Activated CD4-positive, alpha-beta T cell treated with anti-CD3 and anti-CD28 coated beads for 24 hours (primary cell): ENCODE results near the gene AQP10.
"Not testable (repeated sequence)": the region's sequence is repeated elsewhere in the genome, so short reads cannot be mapped to it uniquely, and the experiment has no call there.

ENCODE experiments used
- DNase-seq, 2 donors: peaks; one replicate each; pipeline ENCODE4 v3.0.0-alpha.2; 2020; ENCODE audit warnings: low read depth in 2 of 2

Gene AQP10

GRCh38 chr1:154344977-154345837, 24.3 kb downstream of the AQP10 start:
- peak; percentile 63 to 64 for DNase-seq

DNA sequence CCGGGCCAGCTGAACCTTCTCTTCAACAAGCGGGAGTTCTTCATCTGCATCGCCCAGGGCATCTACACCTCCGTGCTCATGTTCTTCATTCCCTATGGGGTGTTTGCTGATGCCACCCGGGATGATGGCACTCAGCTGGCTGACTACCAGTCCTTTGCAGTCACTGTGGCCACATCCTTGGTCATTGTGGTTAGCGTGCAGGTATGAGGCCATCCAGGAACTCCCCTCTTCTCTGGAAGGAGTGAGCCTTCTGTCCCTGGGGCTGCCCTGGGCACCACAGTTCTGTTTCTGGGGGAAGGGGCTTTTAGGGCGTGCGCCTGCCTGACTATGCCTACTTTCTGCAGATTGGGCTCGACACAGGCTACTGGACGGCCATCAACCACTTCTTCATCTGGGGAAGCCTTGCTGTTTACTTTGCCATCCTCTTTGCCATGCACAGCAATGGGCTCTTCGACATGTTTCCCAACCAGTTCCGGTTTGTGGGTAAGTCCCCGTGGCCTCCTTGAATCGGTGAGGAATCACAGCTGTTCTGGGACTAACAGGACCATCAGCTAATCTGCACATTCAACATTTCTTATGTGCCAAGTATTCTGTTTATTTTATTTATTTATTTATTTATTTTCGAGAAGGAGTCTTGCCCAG, 25.5 kb downstream of the AQP10 start:
- DNase-seq: no peak

DNA sequence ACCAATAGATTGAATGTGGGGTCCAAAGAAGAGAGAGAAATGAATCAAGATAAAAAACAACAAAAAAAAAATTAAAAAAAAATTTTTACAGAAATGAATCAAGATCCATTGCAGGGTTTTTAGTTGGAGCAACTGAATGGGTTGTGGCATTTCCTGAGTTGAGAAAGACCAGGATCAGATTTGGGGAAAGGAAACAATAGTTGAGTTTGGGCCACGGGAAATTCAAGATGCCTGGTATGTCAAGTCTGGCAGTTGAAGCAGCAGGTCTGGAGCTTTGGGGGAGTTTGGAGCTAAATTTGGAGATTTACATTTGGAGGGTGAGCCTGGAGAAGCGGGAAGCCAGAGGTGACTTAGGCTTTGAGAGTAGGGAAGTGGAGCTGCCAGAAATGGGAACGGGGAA, 27.1 kb downstream of the AQP10 start:
- DNase-seq: no peak

DNA sequence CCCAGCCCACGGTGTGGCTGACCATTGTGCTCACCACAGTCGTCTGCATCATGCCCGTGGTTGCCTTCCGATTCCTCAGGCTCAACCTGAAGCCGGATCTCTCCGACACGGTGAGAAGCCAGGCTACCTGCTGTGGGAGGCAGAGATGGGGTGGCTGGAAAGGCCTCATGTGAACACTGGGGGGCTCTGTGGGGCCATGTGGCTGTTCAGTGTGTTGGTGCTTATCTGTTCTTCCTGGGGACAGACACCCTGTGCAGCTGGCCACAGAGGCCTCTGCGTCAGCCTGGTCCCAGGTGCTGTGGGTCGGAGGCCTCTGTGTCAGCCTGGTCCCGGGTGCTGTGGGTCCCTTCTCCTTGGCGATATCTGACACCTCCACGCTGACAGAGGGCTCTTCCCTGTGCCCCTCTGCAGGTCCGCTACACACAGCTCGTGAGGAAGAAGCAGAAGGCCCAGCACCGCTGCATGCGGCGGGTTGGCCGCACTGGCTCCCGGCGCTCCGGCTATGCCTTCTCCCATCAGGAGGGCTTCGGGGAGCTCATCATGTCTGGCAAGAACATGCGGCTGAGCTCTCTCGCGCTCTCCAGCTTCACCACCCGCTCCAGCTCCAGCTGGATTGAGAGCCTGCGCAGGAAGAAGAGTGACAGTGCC, 27.7 kb downstream of the AQP10 start:
- DNase-seq: no peak

- no peak for DNase-seq
These were observed 28.2 kb downstream of the AQP10 start for GRCh38 chr1:154349121-154349520.

DNA sequence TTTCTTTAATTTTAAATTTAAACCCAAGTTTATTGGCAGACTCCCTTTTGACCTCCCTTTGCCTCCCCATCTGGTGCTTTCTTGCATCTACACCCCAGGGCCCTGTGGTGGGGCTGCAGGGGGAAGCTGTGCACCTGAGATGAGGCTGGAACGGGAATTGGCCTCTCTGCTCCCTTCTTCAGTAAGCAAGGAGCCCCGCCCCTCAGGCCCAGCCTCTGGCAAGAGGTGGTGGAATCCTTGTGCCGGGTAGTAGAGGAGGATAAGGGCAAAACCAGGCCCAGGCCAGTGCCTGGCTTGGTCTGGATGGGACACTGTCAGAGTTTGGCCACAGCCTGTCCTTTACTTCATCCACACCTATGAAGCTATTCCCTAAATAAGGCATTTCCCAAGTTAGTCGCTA, 29.5 kb downstream of the AQP10 start:
- no peak for DNase-seq

- DNase-seq: no peak
These were observed 30.6 kb downstream of the AQP10 start for GRCh38 chr1:154351363-154352068.

DNA sequence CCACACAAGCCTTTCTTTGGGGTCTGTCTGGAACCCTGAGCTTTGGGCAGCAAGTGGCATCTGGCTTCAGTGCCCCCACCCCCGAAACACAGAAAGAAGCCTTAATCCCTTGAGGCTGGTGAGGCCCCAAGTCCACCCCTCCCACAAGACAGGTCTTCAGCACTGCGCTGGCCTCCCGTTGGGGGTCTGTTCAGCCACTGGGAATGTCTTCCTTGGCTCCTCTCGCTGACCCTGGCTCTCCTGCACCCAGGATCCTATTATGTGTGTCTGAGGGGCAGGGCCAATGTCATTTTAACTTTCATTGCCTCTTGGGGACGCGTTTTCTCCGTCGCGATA, 31.3 kb downstream of the AQP10 start:
- no peak for DNase-seq

DNA sequence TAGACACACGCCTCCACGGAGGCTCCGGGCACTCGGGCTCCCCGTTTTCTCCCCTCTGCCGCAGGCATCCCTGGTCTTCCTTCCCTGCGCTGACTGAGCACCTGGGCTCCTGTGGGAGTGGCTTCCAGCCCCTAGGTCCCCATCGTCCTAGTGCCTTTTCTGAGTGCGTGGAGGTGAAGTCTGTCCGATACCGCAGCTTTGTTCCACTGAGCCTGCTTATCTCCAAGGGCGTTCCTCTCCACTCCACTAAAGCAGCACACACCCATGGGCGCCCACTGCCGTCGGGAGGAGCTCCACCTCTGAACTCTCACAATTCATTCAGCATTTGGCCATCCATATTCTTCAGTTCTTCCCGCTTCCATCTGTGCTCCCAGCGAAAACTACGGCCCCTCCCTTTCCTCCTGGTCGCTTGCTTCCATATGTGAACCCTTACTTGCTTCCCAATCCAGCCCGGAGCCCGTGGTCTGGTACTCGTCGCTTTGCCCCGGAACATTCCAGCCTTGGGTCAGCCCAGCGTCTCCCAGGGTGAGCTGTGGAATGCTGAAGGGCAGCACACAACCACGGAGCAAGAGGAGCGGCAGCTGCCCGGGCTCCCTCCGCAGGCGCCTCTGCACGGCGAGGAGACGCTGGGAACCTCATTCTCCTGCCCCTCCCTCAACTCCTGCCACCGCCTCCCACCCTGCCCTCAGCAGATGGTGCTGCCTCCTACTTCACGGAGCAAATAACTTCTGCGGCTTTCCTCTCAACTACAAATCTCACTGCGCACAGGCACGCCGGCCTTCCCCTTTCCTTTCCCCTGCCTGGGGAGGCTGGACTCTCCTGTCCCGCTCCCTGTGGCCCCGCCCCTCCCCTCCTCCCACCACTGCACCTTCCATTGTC, 31.9 kb downstream of the AQP10 start:
- DNase-seq: no peak

DNA sequence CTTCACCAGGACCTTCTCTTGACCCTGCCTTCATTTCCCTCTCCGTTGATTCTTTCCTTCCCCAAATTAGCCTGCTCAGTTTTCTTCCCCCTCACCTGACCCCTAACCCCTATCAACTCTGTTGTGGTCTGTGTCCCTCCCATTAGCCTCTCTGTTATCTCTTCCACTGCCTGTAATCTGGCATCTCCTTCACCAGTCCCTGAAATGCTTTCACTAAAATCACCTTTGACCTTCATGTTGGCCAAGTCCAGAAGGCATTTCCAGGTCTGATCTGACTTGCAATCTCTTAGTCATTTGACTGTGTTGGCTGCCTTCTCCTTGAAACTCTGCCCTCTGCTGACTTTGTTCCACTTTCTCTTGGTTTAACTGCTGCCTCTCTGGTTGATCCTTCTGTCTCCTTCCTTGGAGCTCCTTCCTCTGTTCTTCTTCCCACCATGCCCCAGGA, 32.6 kb downstream of the AQP10 start:
- no peak for DNase-seq

DNA sequence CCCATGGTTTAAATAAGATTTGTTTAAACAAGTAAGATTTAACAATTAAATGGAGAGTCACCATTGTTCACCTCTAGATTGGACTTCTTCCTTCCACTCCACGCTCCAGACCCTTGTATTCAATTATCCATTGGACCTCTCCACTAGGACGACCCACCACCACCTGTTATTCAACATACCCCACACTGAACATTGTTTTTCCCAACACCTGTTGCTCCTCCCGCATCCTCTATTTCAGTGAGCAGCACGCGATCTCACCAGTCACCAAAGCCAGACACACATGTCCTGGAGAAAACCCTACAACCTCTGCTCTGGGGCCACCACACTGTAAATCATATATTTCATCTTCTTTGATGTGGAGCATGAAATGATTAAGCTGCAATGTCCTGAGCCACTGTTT, 33.1 kb downstream of the AQP10 start:
- DNase-seq: no peak

DNA sequence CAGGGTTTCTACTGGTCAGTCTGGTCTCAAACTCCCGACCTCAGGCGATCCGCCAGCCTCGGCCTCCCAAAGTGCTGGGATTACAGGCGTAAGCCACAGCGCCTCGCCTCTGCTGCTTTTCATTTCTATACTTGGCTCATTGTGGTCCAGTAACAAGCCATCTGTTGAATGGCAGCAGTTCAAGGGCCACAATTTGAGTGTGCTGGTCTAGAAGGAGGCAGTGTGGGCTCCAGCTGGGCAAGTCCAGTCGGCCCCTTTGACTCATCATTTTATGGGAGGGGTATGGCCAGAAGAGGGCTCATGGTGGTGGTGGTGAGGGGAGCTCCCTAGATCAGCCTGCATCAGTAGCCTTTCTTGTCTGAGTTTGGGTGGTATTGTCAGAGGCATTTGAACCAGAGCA, 37.6 kb downstream of the AQP10 start:
- DNase-seq: no peak

DNA sequence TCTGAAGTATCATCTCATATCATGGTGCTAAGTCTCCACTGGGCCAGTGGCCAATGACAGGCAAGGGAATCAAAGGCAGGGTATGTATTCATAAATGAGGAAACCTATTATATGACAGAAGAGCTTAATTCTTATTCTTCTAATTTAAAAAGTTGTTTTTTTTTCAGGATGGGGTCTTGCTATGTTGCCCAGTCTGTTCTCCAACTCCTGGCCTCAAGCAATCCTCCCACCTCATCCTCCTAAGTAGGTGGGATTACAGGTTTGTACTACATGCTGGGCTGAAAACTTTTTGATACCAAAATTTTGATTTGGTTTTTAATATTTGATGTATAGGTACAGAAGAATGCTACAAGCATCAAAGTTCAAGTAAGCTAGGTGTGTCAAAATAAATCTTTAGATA, 39.4 kb downstream of the AQP10 start:
- no peak for DNase-seq

- DNase-seq: not testable (repeated sequence)
These were observed 40.0 kb downstream of the AQP10 start for GRCh38 chr1:154360881-154361280.

- no peak for DNase-seq
These were observed 40.5 kb downstream of the AQP10 start for GRCh38 chr1:154361357-154361756.

DNA sequence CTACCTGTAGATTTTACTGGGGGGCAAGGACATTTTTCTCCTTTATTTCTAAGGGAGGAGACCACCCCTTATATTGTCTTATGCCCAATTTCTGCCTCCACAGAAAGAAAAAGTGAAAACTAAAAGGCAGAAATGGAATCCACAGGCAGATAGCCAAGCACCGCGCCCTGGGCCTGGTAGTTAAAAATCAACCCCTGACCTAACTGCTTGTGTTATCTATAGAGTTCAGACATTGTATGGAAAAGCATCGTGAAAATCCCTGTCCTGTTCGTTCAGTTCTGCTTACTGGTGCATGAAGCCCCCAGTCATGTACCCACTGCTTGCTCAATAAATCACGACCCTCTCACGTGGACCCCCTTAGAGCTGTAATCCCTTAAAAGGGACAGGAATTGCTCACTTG, 50.5 kb downstream of the AQP10 start:
- no peak for DNase-seq

- not testable (repeated sequence) for DNase-seq
These were observed 53.0 kb downstream of the AQP10 start for GRCh38 chr1:154373777-154374357.
